HG03442 (cell line): ENCODE measurements around the gene KMT2E.

ENCODE experiments used
- ATAC-seq: cut with Tn5 transposase; IDR thresholded peaks from one replicate; pipeline ENCODE4 v1.9.1; 2021; ENCODE audit warnings: mild to moderate bottlenecking, moderate library complexity; ENCODE audit not compliant: unreplicated experiment

KMT2E gene

GRCh38 chr7:105126436-105126975, 112.5 kb downstream of the KMT2E start:
- no peak for ATAC-seq

GRCh38 chr7:105127179-105127578, 113.2 kb downstream of the KMT2E start:
- no peak for ATAC-seq

GRCh38 chr7:105130048-105130447, 116.0 kb downstream of the KMT2E start:
- ATAC-seq, result no peak

DNA sequence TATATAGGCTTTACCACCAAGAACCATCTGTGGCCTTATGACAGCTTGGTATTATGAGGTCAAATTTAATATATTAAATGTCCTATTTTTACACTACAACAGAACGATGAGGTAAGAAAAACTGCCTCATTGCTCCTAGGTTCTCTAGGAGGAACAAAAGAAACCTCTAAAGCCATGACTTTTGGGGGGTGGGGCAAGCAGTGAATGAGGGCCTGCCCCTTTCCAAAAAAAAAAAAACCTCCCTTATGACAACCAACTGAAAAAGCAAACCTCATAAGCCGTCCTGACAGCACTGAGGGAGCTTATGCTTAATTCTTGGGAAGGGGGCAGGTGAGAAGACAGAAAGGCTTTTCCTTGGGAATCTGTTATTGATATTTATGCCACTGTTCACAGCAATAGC, 116.6 kb downstream of the KMT2E start:
- no peak for ATAC-seq

GRCh38 chr7:105131033-105131656, 117.1 kb downstream of the KMT2E start:
- peak; percentile 86 for ATAC-seq

- ATAC-seq, result no peak
Observed at GRCh38 chr7:105131890-105132289, 117.9 kb downstream of the KMT2E start.

- no peak for ATAC-seq
Observed at GRCh38 chr7:105132335-105132734, 118.3 kb downstream of the KMT2E start.

GRCh38 chr7:105132835-105133234, 118.8 kb downstream of the KMT2E start:
- no peak for ATAC-seq

GRCh38 chr7:105133358-105133757, 119.4 kb downstream of the KMT2E start:
- no peak for ATAC-seq

GRCh38 chr7:105133986-105134655, 120.1 kb downstream of the KMT2E start:
- ATAC-seq, result no peak

DNA sequence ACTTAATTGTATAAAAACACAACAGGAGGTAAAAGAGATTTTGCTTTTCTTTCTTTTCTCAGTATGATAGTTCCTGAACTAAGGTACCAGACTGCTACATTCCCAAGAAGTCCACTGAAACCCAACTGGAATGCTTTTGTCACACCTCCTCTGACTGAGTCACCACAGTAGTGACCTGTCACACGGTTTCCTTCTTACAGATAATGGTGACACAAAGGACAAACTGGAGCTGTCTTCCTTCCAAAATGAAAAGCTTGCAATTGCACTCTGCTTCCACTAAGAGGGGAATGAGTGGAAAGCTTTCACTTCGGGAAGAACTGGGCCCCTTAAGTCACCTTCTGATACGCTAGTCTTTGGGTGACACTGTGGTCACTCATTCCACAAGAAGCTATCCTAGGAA, 122.2 kb downstream of the KMT2E start:
- no peak for ATAC-seq

DNA sequence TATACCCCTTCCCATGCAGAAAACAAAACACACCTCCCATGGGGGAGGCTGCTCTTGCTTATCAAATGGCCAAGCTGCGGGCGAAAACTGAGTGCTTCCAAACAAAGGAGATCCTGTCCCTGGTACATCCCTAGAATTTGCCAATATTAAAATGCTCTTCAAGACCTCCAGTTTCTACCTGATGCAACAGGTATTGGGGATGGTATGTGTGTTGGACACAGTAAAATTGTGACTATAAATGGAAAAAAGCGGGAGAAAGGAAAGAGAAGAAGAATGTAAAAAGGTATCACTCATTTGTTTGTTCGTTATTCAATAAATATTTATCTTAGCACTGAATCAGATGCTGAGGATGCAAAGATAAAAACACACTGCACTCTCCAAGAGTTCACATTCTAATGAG, 123.9 kb downstream of the KMT2E start:
- ATAC-seq, result no peak

- no peak for ATAC-seq
Observed at GRCh38 chr7:105139381-105139780, 125.4 kb downstream of the KMT2E start.

DNA sequence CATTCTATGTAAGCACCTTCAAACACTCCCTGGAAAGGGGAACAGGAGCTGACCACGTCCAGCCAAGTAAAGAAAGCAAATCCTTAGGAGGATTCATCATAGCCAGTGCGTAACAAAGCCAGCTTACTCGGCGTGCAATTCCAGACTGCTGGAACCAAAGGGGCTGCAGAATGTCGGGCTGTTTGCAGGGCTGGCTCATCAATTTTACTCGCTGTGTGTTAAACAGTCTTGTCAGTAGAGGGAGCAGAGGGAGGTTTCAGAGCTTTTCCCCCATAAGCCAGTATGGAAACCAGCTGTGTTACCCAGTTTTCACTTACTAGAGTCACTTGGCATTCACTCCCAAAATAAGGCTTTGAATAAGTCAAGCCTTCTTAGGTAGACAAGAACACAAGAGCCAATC, 127.1 kb downstream of the KMT2E start:
- no peak for ATAC-seq

DNA sequence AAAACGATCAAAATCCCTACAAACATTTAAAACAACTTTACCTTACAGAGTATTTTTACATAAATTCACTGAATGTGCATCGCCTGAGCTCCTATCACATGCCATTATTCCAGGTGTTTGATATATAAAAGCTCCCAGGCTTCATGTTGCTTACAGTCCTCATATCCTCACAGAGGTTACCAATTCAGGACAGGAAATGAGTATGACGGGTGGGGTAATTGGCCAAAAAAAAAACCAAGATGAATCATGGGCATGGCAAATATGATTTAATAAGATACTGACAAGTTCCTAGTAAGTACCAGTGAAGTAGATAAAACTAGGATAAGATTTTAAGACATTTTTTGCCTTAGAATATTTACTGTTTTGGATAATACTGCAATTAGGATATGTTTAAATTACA, 135.8 kb downstream of the KMT2E start:
- no peak for ATAC-seq

DNA sequence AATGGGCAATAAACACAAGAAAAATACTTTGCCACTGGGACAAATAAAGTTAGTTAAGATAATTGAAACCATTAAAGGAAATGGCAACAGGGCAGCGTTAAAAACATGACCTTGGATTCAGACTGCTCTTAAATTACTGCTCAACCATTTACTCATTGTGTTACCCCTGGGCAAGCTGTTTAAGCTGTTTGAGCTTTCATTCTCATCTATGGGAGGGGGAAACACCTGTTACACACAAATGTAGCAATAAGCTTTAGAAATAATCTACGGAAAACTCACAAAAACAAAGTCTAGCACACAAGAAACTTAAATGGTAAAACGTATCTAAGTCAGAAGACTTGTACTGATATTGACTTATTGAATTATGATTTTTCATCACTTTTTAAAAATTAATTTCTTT, 137.1 kb downstream of the KMT2E start:
- ATAC-seq, result no peak

GRCh38 chr7:105153531-105153930, 139.5 kb downstream of the KMT2E start:
- ATAC-seq, result no peak

DNA sequence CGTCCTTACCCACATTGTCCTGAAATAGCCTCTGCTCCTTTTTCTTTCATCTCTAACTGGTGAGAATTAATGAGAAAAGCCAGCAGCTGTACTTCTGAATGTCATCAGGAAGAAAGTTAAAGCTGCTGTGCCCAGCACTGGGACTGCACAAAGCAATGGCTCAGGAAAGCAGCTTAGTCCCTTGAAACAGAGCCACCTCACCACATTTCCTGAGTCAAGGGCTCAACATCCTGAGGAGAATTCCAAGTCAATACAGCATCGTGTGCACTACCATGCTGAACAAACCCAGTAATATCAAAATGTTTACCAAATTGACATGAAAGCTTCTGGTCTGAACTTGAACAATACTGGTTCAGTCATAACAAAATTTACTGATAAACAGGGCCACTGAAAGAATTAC, 140.1 kb downstream of the KMT2E start:
- no peak for ATAC-seq

GRCh38 chr7:105156731-105157130, 142.7 kb downstream of the KMT2E start:
- ATAC-seq, result no peak

GRCh38 chr7:105157278-105157677, 143.3 kb downstream of the KMT2E start:
- no peak for ATAC-seq

DNA sequence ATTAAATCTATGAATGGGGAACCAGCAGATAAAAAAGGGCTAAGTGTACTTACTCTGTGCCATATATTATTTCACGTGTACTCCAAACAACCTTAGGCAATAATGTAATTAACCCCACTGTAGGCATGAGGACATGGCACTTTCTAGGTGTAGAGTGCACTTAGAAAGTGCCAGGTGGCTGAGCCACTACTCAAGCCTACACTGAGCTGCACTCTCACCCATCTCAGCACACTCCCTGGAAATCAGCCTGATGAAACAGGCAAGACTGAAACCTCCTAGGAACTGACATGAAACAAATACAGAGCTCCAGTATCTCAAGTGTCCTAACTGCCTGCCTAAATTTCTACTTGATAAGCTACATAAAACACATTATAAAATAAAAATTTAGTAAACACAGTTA, 147.4 kb downstream of the KMT2E start:
- ATAC-seq, result no peak
